ENCODE results near the gene RAPGEF6. TPM values are rescaled to one million over a fixed set of nuclear protein-coding genes. Genes with fewer than 3 reads are reported as not detected.

Gene RAPGEF6
- total and polyA plus RNA-seq, 9 of the 15 experiments (the other 6 are each of a cell fraction or from before 2014, with no cell fraction given), result 2.7 to 23.4 (median 12.7) TPM

DNA sequence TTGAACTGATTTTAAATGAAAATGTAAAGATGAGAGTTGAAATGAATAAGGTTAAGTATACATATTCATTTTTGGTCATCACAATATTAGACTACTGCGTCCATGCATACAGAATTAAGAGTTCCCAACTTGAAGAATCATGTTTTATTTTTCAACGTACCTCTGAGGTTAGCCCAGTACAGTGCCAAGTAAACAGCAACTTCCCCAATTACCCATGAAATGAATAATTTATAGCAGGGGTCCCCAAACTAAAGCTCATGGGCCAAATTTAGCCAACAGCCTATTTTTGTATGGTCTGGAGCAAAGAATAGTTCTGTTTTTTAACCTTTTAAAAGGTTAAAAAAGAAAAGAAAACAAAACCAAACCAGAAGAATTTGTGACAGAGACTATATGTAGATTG is 203.2 kb downstream of the RAPGEF6 start:
- H3K4me2 ChIP-seq (ENCODE audit: insufficient read depth, low read length), result no peak overlapping the region
- H3K27ac ChIP-seq (ENCODE audit: extremely low read depth, low read depth, low read length), result no peak overlapping the region
- no peaks in the 10 kb centered on the region for H3K79me2 ChIP-seq (ENCODE audit: control insufficient read depth, insufficient read depth, low read length)
- intact Hi-C loops (cut with micrococcal nuclease) (no loop called here), in situ Hi-C loops (cut with MboI) (loop anchor here (25.0 kb wide), 1 partner anchor 581 kb away; the partner anchor contains the start of gene ACSL6)
- no peaks in the 10 kb centered on the region for H3K27me3 ChIP-seq (ENCODE audit: control insufficient read depth in 2 of 2, insufficient read depth in 2 of 2, low read length in 2 of 2)
- H3K4me3 ChIP-seq, result no peak overlapping the region
- WGBS (ENCODE audit: insufficient coverage, low coverage, missing lambda C conversion rate), result 98% methylated on average over 2 of the region's 2 CpGs
- POLR2A ChIA-PET, result no interaction called here
- no peak for DNase-seq (ENCODE audit: extremely low read depth in 1 of 4, low spot score in 3 of 4)
- no TSS peak for BruUV-seq (replicated peaks)
- H3K9me1 ChIP-seq (ENCODE audit: control insufficient read depth, insufficient read depth, low read length), result no peaks in the 10 kb centered on the region
- no peak for FAIRE-seq
- no peak overlapping the region for H2AFZ ChIP-seq (ENCODE audit: low read depth, low read length)
- no peaks in the 10 kb centered on the region for H3K9me3 ChIP-seq (replicated peaks; ENCODE audit: control insufficient read depth, insufficient read depth, low read depth, low read length)
- no peak overlapping the region for H3K9ac ChIP-seq (ENCODE audit: insufficient read depth in 1 of 2, low read depth in 2 of 2, low read length in 2 of 2)
- ATAC-seq, result no peak
- H3K4me1 ChIP-seq (replicated peaks in 1 of 2; ENCODE audit: control insufficient read depth in 2 of 2, insufficient read depth in 2 of 2, low read length in 2 of 2), result no peaks in the 10 kb centered on the region; a peak in 1 of 5 replicates
- peaks cover 82% of the 10 kb centered on the region for H3K36me3 ChIP-seq (ENCODE audit: control insufficient read depth, insufficient read depth, low read length)
- CTCF ChIA-PET (ENCODE audit: low intra/inter-chr PET ratio), result no interaction called here
- H4K20me1 ChIP-seq (replicated peaks; ENCODE audit: control insufficient read depth, insufficient read depth, low read length), result no peaks in the 10 kb centered on the region
- TF ChIP-seq ZSCAN29 (IDR thresholded peaks at IDR 0.05) (no peak), RNF219 (CRISPR knock-in tag; IDR thresholded peaks at IDR 0.05) (no peak), ZNF133 (CRISPR knock-in tag; IDR thresholded peaks at IDR 0.05) (no peak), ZNF79 (CRISPR knock-in tag; IDR thresholded peaks at IDR 0.05; ENCODE audit: low read depth) (no peak), NELFE (IDR thresholded peaks at IDR 0.05; ENCODE audit: insufficient read depth, insufficient read length) (no peak), ZSCAN32 (CRISPR knock-in tag; IDR thresholded peaks at IDR 0.05) (no peak), BCLAF1 (IDR thresholded peaks at IDR 0.05; ENCODE audit: borderline replicate concordance in 1 of 2, control insufficient read depth in 1 of 2, low read depth in 2 of 2, low read length in 1 of 2) (no peak), STAT5B (CRISPR knock-in tag; IDR thresholded peaks at IDR 0.05) (no peak), PRMT5 (CRISPR knock-in tag; IDR thresholded peaks at IDR 0.05) (no peak)
- TF ChIP-seq, protein P1, sequence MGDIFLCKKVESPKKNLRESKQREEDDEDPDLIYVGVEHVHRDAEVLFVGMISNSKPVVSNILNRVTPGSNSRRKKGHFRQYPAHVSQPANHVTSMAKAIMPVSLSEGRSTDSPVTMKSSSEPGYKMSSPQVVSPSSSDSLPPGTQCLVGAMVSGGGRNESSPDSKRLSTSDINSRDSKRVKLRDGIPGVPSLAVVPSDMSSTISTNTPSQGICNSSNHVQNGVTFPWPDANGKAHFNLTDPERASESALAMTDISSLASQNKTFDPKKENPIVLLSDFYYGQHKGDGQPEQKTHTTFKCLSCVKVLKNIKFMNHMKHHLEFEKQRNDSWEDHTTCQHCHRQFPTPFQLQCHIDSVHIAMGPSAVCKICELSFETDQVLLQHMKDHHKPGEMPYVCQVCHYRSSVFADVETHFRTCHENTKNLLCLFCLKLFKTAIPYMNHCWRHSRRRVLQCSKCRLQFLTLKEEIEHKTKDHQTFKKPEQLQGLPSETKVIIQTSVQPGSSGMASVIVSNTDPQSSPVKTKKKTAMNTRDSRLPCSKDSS (IDR thresholded peaks at IDR 0.05; ENCODE audit: low read depth, partially characterized antibody), result no peak
- TF ChIP-seq, protein P2, sequence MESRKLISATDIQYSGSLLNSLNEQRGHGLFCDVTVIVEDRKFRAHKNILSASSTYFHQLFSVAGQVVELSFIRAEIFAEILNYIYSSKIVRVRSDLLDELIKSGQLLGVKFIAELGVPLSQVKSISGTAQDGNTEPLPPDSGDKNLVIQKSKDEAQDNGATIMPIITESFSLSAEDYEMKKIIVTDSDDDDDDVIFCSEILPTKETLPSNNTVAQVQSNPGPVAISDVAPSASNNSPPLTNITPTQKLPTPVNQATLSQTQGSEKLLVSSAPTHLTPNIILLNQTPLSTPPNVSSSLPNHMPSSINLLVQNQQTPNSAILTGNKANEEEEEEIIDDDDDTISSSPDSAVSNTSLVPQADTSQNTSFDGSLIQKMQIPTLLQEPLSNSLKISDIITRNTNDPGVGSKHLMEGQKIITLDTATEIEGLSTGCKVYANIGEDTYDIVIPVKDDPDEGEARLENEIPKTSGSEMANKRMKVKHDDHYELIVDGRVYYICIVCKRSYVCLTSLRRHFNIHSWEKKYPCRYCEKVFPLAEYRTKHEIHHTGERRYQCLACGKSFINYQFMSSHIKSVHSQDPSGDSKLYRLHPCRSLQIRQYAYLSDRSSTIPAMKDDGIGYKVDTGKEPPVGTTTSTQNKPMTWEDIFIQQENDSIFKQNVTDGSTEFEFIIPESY (CRISPR knock-in tag; IDR thresholded peaks at IDR 0.05), result no peak
- TF ChIP-seq, protein P3, sequence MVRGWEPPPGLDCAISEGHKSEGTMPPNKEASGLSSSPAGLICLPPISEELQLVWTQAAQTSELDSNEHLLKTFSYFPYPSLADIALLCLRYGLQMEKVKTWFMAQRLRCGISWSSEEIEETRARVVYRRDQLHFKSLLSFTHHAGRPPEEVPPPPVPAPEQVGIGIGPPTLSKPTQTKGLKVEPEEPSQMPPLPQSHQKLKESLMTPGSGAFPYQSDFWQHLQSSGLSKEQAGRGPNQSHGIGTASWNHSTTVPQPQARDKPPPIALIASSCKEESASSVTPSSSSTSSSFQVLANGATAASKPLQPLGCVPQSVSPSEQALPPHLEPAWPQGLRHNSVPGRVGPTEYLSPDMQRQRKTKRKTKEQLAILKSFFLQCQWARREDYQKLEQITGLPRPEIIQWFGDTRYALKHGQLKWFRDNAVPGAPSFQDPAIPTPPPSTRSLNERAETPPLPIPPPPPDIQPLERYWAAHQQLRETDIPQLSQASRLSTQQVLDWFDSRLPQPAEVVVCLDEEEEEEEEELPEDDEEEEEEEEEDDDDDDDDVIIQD (CRISPR knock-in tag; IDR thresholded peaks at IDR 0.05), result no peak

Data from K562 (cell line).